Mucosa of gallbladder (tissue), 1 donor: Measurements from ENCODE around the gene C9orf78. TPM values are rescaled to one million over a fixed set of nuclear protein-coding genes. Genes with fewer than 3 reads are reported as not detected.
A peak's percentile ranks its signal among the peaks of the same experiment; 100 is the strongest.
"Not testable (repeated sequence)": the region's sequence is repeated elsewhere in the genome, so short reads cannot be mapped to it uniquely, and the experiment has no call there.

ENCODE experiments used
- DNase-seq: peaks from one replicate; pipeline ENCODE4 v3.0.0-alpha.2; 2020; ENCODE audit warnings: low spot score
- total RNA-seq: library from RNA; stranded (reverse); gene quantifications from one replicate; pipeline ENCODE4 v1.2.1, GENCODE V29; 2021
- donor health status: DM: no; HTN: no; CAD: no.

C9orf78 gene
- total RNA-seq, 1 donor from 2014 or later, result 53.6 TPM

- DNase-seq, result no peak
Observed at GRCh38 chr9:129812385-129812784, 22.7 kb downstream of the C9orf78 start.

- no peak for DNase-seq
Observed at GRCh38 chr9:129811967-129812363, 23.1 kb downstream of the C9orf78 start.

GRCh38 chr9:129810788-129811187 lies 24.3 kb downstream of the C9orf78 start:
- DNase-seq, result no peak

GRCh38 chr9:129810116-129810515 lies 25.0 kb downstream of the C9orf78 start:
- no peak for DNase-seq

GRCh38 chr9:129809346-129809745 lies 25.7 kb downstream of the C9orf78 start:
- no peak for DNase-seq

GRCh38 chr9:129806061-129806460 lies 29.0 kb downstream of the C9orf78 start:
- DNase-seq, result no peak

- no peak for DNase-seq
Observed at GRCh38 chr9:129803676-129804060, 31.4 kb downstream of the C9orf78 start.

- peak; percentile 94 for DNase-seq
Observed at GRCh38 chr9:129802833-129803675, 32.0 kb downstream of the C9orf78 start, which contains the start of gene TOR1B. TOR1B (plus strand) TSS chr9:129803184; CDS start chr9:129803213, 29 bp downstream.

- no peak for DNase-seq
Observed at GRCh38 chr9:129801504-129801903, 33.6 kb downstream of the C9orf78 start.

GRCh38 chr9:129798973-129799372 lies 36.1 kb downstream of the C9orf78 start:
- no peak for DNase-seq

- not testable (repeated sequence) for DNase-seq
Observed at GRCh38 chr9:129796029-129796428, 39.0 kb downstream of the C9orf78 start.

GRCh38 chr9:129794549-129794948 lies 40.5 kb downstream of the C9orf78 start:
- no peak for DNase-seq

GRCh38 chr9:129786481-129786880 lies 48.6 kb downstream of the C9orf78 start:
- no peak for DNase-seq

GRCh38 chr9:129785866-129786265 lies 49.2 kb downstream of the C9orf78 start:
- DNase-seq, result no peak

GRCh38 chr9:129784970-129785369 lies 50.1 kb downstream of the C9orf78 start:
- DNase-seq, result not testable (repeated sequence)

GRCh38 chr9:129783516-129784361 lies 51.3 kb downstream of the C9orf78 start:
- DNase-seq, result peak; percentile 74

GRCh38 chr9:129781981-129782380 lies 53.1 kb downstream of the C9orf78 start:
- no peak for DNase-seq

- DNase-seq, result no peak
Observed at GRCh38 chr9:129781131-129781530, 53.9 kb downstream of the C9orf78 start.

- no peak for DNase-seq
Observed at GRCh38 chr9:129779560-129780190, 55.4 kb downstream of the C9orf78 start.

- no peak for DNase-seq
Observed at GRCh38 chr9:129778469-129778868, 56.6 kb downstream of the C9orf78 start.

GRCh38 chr9:129777769-129778130 lies 57.3 kb downstream of the C9orf78 start:
- no peak for DNase-seq
